GM21360 (cell line): ENCODE data around the gene TBKBP1.

Experiments used
- ATAC-seq: cut with Tn5 transposase; IDR thresholded peaks from one replicate; pipeline ENCODE4 v1.9.1; 2021; ENCODE audit warnings: mild to moderate bottlenecking, moderate library complexity; ENCODE audit not compliant: unreplicated experiment

TBKBP1 gene

DNA sequence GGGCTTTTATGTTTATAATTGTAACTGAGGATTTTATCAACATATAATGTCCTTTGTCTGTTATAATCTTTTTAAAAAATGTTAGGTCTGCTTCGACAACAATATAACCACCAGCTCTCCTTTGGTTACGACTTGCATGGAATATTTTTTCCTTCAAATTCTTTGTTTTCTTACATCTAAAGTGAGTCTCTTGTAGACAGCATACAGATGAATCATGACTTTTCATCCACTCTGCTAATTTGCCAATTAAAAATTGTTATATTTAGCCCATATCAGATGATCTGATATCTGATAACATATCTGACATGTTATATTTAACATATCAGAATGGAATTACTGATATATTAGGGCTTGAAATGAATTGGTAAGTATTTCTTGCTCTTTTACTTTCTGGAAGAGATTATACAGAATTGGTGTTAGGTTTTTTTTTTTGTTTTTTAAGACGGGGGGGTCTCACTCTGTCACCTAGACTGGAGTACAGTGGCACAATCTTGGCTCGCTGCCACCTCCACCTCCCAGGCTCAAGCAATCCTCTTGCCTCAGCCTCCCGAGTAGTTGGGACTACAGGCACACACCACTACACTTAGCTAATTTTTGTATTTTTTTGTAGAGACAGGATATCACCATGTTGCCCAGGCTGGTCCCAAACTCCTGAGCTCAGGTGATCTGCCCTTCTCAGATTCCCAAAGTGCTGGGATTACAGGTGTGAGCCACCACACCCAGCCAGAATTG lies 66.6 kb downstream of the TBKBP1 start:
- no peak for ATAC-seq
